IPS-18a (cell line): Measurements from ENCODE around the gene GLIPR2.
"Not testable (repeated sequence)": the region's sequence is repeated elsewhere in the genome, so short reads cannot be mapped to it uniquely, and the experiment has no call there.

Experiments used
- H3K27ac ChIP-seq: one replicate; pipeline ENCODE4 v1.5.1; 2013; ENCODE audit warnings: low read length
- H3K27me3 ChIP-seq: one replicate; pipeline ENCODE4 v1.6.1; 2013; ENCODE audit warnings: mild to moderate bottlenecking, low read length; ENCODE audit not compliant: control insufficient read depth, insufficient read depth
- H3K36me3 ChIP-seq: one replicate; pipeline ENCODE4 v1.6.1; 2013; ENCODE audit warnings: low read depth, low read length; ENCODE audit not compliant: control insufficient read depth
- H3K4me1 ChIP-seq: one replicate; pipeline ENCODE4 v1.6.1; 2013; ENCODE audit warnings: low read depth, low read length; ENCODE audit not compliant: control insufficient read depth
- H3K4me3 ChIP-seq: one replicate; pipeline ENCODE4 v1.5.1; 2013; ENCODE audit warnings: low read length
- H3K9ac ChIP-seq: one replicate; pipeline ENCODE4 v1.6.1; 2013; ENCODE audit warnings: mild to moderate bottlenecking, low read length, moderate library complexity
- H3K9me3 ChIP-seq: one replicate; pipeline ENCODE4 v1.6.1; 2013; ENCODE audit warnings: low read depth, low read length; ENCODE audit not compliant: control insufficient read depth

The GLIPR2 gene

DNA sequence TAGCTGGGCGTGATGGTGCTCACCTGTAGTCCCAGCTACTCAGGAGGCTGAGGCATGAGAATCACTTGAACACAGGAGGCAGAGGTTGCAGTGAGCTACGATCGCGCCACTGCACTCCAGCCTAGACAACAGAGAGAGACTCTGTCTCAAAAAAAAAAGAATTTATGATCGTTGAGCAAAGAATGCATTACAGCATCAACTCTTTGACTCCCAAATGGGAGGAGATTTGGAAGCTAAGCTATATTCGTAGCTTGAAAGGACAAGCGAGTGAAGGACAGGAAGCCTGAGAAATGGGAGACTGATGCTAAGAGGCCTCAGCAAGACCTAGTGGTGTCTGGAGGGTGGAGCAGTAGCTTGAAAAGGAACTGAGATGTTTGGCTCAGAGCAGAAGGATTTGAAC, 22.4 kb downstream of the GLIPR2 start:
- Histone ChIP-seq H3K36me3 (no peaks in the 10 kb centered on the region), H3K27ac (no peak overlapping the region), H3K4me1 (peaks cover 25% of the 10 kb centered on the region)

DNA sequence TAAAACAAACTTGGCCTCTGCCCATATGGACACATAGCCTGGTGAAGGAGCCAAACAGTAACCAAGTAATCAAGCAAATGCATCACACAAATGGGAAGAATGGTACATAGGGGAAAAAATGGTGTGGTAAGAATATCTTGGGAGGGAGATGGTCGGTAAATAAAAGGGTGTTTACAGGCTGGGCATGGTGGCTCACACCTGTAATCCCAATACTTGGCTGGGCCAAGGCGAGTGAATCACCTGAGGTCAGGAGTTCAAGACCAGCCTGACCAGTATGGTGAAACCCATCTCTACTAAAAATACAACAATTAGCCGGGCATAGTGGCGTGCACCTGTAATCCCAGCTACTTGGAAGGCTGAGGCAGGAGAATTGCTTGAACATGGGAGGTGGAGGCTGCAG, 23.0 kb downstream of the GLIPR2 start:
- H3K4me1 ChIP-seq, result peaks cover 29% of the 10 kb centered on the region
- H3K27me3 ChIP-seq, H3K27ac ChIP-seq, H3K9me3 ChIP-seq, H3K36me3 ChIP-seq, H3K4me3 ChIP-seq, H3K9ac ChIP-seq: not testable (repeated sequence)

More for the DNA sequence above, 22.4 kb downstream of the GLIPR2 start:
- Histone ChIP-seq H3K9me3 (peaks cover 6% of the 10 kb centered on the region), H3K27me3 (no peaks in the 10 kb centered on the region), H3K4me3 (no peak overlapping the region), H3K9ac (no peak overlapping the region)

GRCh38 chr9:36160126-36160525, 23.6 kb downstream of the GLIPR2 start:
- H3K9ac ChIP-seq, H3K27ac ChIP-seq, H3K36me3 ChIP-seq, H3K27me3 ChIP-seq, H3K4me3 ChIP-seq, H3K9me3 ChIP-seq: not testable (repeated sequence)
- H3K4me1 ChIP-seq, result peaks cover 35% of the 10 kb centered on the region

DNA sequence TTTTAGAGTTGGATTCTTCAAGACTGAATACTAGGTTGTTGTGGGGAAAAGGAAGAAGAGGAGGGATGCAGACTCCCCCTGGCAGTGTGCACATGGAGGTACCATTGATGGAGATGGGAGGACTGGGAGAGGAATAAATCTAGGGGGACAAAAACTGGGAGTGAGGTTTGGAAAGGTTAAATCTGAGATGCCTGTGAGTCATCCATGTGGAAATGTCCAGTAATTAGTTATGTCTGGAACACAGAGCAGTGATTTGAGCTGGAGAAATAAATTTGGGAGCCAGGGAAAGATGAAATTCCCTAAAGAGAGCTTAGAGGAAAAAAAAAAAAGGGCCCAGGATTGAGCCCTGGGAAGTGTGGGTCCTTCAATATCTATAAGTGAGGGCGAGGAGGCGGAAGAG, 24.7 kb downstream of the GLIPR2 start:
- Histone ChIP-seq H3K4me3 (no peak overlapping the region), H3K27ac (no peak overlapping the region), H3K9me3 (peaks cover 6% of the 10 kb centered on the region), H3K27me3 (no peaks in the 10 kb centered on the region), H3K9ac (no peak overlapping the region), H3K36me3 (no peaks in the 10 kb centered on the region), H3K4me1 (peaks cover 35% of the 10 kb centered on the region)

DNA sequence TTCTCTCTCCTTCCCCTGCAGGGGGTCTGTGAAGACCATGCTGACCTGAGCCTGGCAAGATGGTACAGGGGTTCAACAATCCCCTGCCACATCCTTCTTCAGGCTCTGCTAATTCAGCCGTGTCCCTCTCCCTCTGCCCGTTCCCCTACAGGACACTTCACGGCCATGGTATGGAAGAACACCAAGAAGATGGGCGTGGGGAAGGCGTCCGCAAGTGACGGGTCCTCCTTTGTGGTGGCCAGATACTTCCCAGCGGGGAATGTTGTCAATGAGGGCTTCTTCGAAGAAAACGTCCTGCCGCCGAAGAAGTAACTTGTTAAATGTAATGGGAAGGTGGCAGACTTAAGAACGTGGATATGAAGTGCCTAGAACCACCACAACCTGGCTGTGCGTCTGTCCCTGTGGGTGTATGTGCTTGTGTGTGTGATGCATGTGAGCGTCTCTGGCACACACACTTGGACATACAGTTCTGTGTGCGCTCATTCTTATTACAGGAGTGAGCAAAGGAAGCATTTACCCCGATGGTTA, 25.7 kb downstream of the GLIPR2 start:
- H3K9me3 ChIP-seq, result no peaks in the 10 kb centered on the region
- no peaks in the 10 kb centered on the region for H3K27me3 ChIP-seq
- no peak overlapping the region for H3K4me3 ChIP-seq
- H3K9ac ChIP-seq, result peak overlapping the region; percentile 42
- H3K4me1 ChIP-seq, result peaks cover 35% of the 10 kb centered on the region
- no peak overlapping the region for H3K27ac ChIP-seq
- H3K36me3 ChIP-seq, result no peaks in the 10 kb centered on the region

DNA sequence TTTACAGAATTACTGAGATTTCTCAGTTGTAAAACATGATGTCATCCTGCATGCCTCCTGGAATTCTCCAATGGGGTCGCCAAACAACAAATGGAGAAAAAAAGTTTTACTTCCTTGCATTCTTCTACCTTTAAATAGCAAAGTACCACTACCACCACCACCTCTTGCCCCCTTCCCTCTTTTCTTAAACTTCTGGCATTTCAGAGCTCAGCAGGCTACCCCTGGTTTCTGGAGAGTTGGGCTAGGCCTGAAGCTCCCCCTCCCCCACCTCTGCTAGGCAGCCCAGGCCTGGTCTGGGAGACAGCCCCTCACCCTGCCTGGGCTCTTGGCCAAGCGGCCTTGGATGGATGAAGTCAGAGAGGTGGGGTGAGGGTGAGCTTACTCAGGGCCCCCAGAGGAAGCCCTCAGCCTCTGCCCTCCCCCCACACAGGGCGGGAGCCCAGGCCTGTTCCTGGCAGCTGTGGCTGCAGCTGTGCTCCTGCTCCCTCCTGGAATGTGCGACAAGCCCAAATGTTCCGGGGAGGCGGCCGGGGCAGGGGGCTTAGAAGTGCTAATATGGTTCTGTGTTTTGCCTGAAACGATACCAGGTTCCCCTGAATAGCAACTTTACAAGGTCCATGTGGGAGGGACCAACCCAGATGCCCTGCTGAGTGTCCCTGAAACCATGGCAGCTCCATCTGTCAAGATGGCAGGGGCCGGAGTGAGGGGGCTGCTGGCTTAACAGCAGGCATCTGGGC, 26.7 kb downstream of the GLIPR2 start:
- Histone ChIP-seq H3K27me3 (no peaks in the 10 kb centered on the region), H3K36me3 (no peaks in the 10 kb centered on the region), H3K27ac (peak overlapping the region; percentile 80), H3K4me3 (peak overlapping the region; percentile 39), H3K9me3 (no peaks in the 10 kb centered on the region), H3K9ac (peak overlapping the region; percentile 42), H3K4me1 (peaks cover 35% of the 10 kb centered on the region)

- no peaks in the 10 kb centered on the region for H3K27me3 ChIP-seq
- no peak overlapping the region for H3K27ac ChIP-seq
- H3K4me3 ChIP-seq, result no peak overlapping the region
- H3K36me3 ChIP-seq, result no peaks in the 10 kb centered on the region
- H3K9ac ChIP-seq, result no peak overlapping the region
- H3K4me1 ChIP-seq, result peaks cover 35% of the 10 kb centered on the region
- H3K9me3 ChIP-seq, result no peaks in the 10 kb centered on the region
These were observed 27.2 kb downstream of the GLIPR2 start for GRCh38 chr9:36163786-36164170.

DNA sequence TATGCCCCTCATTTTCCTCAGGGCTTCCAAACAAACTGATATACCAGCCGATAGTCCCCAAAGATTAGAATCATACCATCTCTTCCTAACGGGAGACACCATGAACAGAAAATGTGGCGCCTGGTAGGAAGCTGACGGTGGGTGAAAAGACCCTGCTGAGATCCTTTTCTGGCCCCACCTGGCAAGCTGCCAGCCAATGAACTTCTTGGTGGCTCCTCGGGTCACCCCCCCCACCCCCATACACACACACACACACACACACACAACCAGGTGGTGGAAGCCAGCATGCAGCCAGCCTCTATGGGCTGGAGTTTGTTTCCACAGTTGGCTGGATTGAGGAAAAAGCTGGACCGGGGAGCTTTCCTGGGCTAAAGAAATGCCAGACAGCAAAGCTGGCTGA, 27.8 kb downstream of the GLIPR2 start:
- no peak overlapping the region for H3K27ac ChIP-seq
- H3K36me3 ChIP-seq, result no peaks in the 10 kb centered on the region
- H3K4me3 ChIP-seq, result no peak overlapping the region
- peaks cover 35% of the 10 kb centered on the region for H3K4me1 ChIP-seq
- no peak overlapping the region for H3K9ac ChIP-seq
- H3K9me3 ChIP-seq, result no peaks in the 10 kb centered on the region
- H3K27me3 ChIP-seq, result no peaks in the 10 kb centered on the region

GRCh38 chr9:36164989-36165388, 28.5 kb downstream of the GLIPR2 start:
- no peaks in the 10 kb centered on the region for H3K27me3 ChIP-seq
- H3K36me3 ChIP-seq, result no peaks in the 10 kb centered on the region
- H3K4me1 ChIP-seq, result peaks cover 35% of the 10 kb centered on the region
- no peak overlapping the region for H3K27ac ChIP-seq
- no peak overlapping the region for H3K9ac ChIP-seq
- no peaks in the 10 kb centered on the region for H3K9me3 ChIP-seq
- H3K4me3 ChIP-seq, result no peak overlapping the region

- no peaks in the 10 kb centered on the region for H3K27me3 ChIP-seq
- H3K4me3 ChIP-seq, result no peak overlapping the region
- peaks cover 35% of the 10 kb centered on the region for H3K4me1 ChIP-seq
- H3K27ac ChIP-seq, result no peak overlapping the region
- no peak overlapping the region for H3K9ac ChIP-seq
- H3K36me3 ChIP-seq, result no peaks in the 10 kb centered on the region
- no peaks in the 10 kb centered on the region for H3K9me3 ChIP-seq
These were observed 29.3 kb downstream of the GLIPR2 start for GRCh38 chr9:36165826-36166167.

GRCh38 chr9:36166168-36166927, 29.8 kb downstream of the GLIPR2 start:
- Histone ChIP-seq H3K27me3 (no peaks in the 10 kb centered on the region), H3K36me3 (no peaks in the 10 kb centered on the region), H3K9ac (no peak overlapping the region), H3K9me3 (no peaks in the 10 kb centered on the region), H3K27ac (no peak overlapping the region), H3K4me3 (peak overlapping the region; percentile 44), H3K4me1 (peaks cover 34% of the 10 kb centered on the region)

GRCh38 chr9:36169166-36169565, 32.6 kb downstream of the GLIPR2 start, which contains the start of gene CCIN:
CCIN (plus strand) TSS chr9:36169388; CDS start chr9:36169503, 115 bp downstream.
- no peak within 1 kb of the TSS for H3K4me3 ChIP-seq
- no peak within 1 kb of the TSS for H3K9ac ChIP-seq
- no peak within 1 kb of the TSS for H3K27ac ChIP-seq
- no peaks in the 10 kb centered on the region for H3K27me3 ChIP-seq
- no peaks in the 10 kb centered on the region for H3K36me3 ChIP-seq
- H3K4me1 ChIP-seq, result peaks cover 8% of the 10 kb centered on the region
- H3K9me3 ChIP-seq, result no peaks in the 10 kb centered on the region
